HG03378 (cell line): Measurements from ENCODE around the gene NCBP2L.
"Not testable (repeated sequence)": the region's sequence is repeated elsewhere in the genome, so short reads cannot be mapped to it uniquely, and the experiment has no call there.

Experiments used
- ATAC-seq: cut with Tn5 transposase; IDR thresholded peaks from one replicate; pipeline ENCODE4 v1.9.1; 2021; ENCODE audit warnings: mild to moderate bottlenecking, moderate library complexity; ENCODE audit not compliant: unreplicated experiment

NCBP2L gene

DNA sequence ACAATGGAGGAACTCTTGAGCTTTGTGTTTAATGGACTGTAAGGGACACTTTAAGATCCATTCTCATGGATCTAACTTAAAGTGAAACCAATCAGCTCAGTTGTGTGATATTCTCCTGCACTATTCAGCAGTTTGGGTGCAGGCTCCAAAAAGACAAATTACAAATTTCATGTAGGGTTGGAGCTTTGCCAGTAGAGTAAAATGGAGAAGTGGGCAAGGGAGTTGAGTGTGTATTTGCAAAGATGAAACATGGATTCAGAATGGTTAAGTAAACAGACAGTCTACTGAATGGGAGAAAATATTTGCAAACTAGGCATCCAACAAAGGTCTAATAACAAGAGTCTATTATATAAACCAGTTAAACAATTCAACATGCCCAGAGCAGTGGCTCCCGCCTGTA, 26.9 kb downstream of the NCBP2L start:
- ATAC-seq: no peak

DNA sequence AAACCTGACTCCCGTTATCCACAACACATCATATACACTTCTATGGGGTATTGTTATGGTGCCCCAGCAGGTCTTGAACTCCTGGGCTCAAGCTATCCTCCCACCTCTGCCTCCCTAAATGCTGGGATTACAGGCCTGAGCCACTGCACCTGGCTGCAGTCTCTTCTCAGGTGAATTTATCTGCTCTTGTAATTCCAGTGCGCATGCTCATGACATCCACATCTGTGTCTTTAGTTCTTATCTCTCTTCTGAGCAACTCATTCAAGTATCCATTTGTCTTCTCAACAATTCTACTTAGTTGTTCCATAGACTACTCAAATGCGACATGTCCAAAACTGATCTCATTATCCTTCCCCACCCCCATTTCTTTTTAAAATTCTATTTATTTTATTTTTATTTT, 27.6 kb downstream of the NCBP2L start:
- no peak for ATAC-seq

DNA sequence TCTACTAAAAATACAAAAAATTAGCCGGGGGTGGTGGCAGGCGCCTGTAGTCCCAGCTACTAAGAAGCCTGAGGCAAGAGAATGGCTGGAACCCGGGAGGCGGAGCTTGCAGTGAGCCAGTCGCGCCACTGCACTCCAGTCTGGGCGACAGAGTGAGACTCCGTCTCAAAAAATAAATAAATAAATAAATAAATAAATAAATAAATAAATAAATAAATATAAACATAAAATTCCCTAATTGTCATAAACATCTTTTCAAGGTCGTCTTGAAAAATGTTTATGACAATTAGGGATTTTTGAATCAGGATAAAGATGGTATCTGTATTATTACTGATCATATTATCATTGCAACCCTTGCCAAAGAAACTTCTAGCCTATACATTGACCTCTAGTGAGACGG, 32.5 kb downstream of the NCBP2L start:
- ATAC-seq: not testable (repeated sequence)

DNA sequence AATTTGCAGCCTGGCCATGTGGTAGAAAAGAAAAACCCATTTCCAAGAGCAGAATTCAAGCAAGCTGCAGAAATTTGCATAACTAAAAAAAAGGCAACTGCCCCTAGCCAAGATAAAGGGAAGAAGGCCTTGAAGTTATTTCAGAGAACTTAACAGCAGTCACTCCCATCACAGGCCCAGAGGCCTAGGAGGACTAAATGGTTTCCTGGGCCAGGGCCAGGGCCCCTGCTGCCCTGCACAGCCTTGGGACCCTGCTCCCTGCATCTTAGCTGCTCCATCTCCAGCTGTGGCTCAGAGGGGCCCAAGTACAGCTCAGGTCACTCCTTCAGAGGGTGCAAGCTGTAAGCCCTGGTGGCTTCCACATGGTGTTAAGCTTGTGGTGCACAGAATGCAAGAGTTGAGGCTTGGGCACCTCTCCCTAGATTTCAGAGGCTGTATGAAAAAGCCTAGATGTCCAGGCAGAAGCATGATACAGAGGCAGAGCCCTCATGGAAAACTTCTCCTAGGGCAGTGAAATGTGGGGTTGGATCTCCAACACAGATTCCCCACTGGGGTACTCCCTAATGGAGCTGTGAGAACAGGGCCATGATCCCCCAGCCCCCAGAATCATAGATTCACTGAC, 41.5 kb downstream of the NCBP2L start:
- ATAC-seq: no peak

DNA sequence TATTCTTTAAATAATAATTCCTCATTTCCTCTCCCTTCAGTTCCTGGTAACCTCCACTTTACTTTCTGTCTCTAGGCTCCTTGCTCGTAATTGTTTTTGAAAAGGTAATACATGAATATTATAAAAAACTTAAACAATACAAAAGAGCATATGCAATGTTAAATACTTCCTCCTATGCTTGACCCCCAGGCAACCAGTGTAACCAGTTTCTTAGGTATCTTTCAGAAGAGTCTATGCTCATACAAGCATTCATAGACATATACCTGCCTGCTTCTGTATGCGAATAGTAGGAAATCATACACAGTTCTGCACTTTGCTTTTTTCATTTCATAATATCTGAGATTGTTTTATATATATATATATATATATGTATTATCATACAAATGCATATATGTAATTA, 45.5 kb downstream of the NCBP2L start:
- ATAC-seq: no peak

DNA sequence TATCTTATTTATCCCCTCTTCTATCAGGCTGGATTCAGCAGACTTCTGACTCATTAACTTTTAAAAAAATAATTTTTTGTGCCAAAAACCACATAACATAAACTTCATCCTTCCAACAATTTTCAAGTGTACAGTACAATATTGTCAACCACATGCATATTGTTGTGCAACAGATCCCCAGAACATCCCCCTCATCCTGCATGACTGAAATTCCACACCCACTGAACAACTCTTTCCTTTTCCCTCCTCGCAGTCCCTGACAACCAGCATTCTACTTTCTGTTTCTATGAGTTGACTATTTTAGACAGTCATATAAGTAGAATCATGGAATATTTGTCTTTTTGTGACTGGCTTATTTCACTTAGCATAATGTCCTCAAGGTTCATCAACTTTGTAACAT, 45.9 kb downstream of the NCBP2L start:
- no peak for ATAC-seq

DNA sequence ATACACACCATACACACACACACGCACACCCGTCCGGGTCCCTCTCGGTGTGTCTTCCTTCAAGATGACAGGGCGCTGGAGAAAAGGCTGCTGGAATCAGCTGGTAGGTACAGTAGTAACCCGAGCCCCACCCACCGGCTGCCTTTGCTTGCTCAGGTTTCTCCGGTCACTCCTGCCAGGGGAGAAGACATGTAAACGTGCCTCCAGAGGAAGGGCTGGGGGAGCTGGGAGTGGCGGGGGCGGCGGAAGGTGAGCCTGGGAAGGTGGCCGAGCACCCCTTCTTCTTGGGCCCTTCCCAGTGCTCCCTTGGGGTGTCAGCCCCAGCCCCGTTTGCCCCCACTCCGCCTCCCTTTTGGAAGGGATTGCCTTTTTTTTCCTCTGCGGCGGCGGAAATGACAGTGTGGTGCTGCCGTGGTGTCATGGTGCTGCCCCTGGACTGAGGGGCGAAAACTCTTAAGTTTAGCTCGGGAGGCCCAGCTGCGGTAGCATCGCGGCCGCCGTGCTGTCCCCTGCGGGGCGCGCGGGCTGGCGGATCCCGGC, 48.2 kb downstream of the NCBP2L start, which contains the start of gene MID2:
MID2 (plus strand) TSS at position 169 of the 540 bp plus-strand sequence. CDS start 561 bp downstream, outside the sequence.
- no peak for ATAC-seq

DNA sequence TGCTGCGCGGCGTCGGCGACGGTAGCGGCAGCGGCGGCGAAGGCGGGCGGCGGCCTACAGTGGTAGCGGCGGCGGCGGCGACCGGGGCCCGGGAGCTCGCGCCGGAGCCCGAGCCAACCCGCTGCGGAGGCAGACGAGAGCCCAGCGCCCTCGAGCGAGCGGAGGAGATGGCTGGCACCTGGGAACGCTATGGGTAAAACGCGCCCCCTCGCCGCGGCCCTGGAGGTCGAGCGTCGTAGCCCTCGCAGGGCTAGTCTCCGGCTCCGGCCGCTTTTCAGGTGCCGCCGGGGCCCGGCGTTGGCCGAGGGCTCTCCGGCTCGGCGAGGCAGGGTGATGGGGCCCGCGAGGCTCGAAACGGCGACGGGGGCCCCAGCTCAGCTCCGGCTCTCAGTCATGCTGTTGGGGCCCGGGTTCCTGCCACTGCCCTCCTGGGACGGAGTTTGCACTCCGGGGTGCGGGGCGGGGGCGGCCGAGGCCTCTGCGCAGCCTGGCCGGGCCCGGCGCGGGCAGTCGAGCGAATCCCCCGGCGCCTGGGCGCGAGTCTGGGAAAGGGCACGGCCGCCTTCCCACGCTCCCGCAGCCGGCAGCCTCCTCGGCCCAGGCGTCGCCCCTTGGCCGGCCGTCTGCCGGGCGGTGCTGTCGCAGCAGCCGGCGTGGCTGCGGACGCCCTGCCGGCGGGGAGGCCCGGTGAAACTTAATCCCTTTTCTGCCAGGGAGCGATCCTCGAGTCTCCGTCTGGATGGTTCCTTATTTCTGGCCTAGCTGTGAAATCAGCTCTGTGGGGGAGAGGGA, 48.9 kb downstream of the NCBP2L start:
- no peak for ATAC-seq

DNA sequence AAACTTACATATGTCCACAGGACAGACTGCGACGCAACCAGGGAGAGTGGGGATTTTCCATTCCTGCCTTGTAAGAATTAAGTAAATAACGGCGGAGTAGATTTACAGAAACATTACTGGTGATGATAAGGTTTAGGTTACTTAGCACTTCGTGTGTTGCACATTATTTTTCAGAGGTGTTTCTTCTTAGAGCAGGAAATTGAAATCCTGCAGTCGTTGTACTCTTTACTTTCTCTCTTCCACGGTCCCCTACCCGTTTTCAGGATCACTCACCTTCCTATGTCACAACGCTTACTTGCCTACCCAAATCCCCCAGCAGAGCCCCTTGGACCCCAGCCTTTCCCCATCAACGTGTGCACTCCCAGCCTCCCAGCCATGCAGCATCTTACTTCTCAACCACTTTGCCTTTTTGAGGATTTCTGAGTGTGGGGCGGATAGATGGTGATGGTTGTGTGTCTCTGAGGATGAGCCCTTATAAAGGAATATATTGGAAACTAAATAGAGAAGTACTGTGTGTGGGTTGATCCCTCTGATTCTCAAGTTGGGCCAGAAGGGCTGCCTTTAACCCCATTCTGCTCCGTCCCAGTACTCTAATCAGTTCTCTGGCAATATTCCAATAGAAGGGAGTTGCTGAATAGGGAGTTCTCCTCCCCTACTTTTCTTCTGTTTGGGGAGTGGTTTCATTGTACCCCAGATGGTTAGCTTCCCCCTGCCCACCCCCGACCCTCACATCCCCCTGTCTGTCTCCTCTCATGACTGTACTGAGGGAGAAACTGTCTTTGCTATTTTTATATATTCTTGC, 49.7 kb downstream of the NCBP2L start:
- ATAC-seq: no peak

DNA sequence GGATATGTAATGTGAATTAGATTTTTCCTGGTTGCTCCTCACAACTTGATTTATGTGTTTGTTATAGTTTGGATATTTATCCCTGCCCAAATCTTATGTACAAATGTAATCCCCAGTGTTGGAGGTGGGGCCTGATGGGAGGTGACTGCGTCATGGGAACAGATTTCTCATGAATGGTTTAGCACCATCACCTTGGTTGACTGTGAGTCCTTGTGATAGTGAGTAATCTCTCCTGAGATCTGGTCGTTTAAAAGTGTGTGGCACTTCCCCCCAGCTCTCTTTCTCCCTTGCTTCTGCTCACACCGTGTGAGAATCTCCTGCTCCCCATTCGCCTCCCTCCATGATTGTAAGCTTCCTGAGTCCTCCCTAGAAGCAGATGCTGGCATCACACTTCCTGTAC, 50.3 kb downstream of the NCBP2L start:
- no peak for ATAC-seq

DNA sequence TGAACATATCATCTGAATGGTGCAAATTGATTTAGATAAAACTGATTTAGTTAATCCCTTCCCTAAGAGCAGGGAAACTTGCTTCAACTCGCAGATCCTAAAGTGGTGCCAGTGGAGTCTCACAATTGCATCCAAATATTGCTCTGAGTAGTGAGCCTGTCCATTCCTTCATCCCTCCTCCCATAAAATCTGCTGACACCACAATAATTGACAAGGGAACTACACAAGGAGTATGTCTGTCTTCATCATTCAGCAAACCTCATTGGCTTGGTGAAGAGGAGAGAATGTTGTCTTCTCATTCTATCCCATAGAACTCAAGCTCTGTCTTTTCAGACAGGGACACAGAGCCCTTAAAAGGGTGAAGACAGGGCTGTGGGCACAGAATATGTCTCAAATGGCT, 52.3 kb downstream of the NCBP2L start:
- no peak for ATAC-seq

DNA sequence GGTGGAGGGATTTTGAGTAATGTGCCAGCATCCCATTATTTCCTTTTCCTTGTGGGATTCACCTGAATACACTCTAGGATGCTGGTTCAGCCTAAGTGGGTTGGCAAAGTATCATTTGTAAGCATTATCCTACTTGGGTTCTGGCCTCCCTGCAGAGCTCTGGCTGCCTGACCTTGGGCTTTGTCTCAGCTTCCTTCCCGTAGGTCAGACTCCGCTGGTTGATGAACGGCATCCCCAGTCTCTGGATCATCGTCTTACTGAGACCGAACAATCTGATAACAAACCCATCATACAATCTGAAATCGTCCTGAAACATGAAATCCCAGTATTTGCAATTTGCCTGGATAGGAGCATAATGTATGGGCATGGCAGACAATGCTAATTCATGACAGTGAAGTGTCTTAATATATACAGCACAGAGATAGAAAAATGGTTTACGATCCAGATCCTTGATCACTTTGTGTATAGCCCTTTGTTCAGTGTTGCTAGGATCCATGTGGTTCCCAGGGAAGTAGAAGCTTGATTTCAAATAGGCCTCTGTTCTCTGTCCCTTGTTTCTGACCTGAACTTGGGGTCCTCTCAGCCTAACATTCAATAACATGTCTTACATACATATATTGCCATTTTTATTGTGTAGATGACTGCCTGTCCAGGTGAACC, 53.7 kb downstream of the NCBP2L start:
- ATAC-seq: no peak

DNA sequence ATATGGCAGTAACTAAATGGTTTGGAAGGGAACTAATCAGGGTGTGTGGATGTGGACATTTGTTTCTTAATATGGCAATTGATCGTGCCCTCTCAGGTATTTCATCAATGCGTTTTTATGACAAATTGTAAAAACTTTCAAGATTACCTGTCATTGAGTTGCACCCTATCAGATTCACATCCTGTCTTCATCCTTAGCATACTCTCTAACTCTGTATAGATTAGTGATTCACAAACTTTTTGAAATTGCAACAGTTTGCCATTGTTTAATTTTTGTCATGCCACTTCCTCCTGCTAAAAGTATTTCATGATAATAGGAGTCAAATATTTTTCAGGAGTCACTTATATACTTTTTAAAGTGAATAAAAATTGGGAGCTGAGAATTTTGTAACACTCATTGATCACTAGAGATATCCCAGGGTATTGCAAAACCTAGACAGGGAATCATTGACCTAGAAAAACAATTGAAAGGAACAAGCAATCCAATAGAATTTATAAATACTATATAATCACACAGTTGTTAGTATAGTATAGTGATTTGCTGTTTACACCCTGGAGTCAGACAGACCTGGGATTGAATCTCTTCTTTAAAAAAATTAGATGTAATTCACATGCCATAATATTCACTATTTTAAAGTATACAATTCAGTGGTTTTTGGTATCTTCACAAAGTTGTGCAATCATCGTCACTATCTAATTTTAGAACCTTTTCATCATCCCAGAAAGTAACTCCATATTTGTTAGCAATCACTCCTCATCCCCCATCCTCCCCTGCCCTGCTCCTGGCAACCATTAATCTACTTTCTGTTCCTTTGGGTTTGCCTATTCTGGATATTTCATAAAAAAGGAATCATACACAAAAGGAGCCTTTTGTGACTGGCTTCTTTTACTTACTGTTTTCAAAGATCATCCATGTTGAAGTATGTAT, 57.0 kb downstream of the NCBP2L start:
- no peak for ATAC-seq

DNA sequence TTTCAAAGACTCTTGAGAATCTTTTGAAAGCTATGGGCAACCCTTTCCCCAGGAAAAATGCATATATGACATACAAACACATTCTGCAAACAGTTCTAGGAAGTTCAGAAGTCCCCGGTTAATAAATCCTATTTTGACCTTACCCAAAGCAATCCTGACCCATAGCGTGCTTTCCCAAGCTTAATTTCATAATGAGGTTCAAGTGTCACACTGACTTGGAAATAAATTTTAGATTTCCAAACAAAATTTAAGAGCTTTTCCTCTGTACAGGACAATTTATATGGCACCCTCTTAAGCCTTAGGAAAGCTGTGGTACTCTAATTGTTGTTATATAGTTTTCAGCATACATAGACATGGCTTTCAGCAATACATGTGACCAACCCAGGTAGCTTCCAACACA, 59.4 kb downstream of the NCBP2L start:
- no peak for ATAC-seq

DNA sequence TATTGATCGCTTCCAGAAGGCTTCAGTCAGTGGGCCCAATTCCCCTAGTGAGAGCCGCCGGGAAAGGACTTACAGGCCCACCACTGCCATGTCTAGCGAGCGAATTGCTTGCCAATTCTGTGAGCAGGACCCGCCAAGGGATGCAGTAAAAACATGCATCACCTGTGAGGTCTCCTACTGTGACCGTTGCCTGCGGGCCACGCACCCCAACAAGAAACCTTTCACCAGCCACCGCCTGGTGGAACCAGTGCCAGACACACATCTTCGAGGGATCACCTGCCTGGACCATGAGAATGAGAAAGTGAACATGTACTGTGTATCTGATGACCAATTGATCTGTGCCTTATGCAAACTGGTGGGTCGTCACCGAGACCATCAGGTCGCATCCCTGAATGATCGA, 63.4 kb downstream of the NCBP2L start:
- ATAC-seq: no peak

DNA sequence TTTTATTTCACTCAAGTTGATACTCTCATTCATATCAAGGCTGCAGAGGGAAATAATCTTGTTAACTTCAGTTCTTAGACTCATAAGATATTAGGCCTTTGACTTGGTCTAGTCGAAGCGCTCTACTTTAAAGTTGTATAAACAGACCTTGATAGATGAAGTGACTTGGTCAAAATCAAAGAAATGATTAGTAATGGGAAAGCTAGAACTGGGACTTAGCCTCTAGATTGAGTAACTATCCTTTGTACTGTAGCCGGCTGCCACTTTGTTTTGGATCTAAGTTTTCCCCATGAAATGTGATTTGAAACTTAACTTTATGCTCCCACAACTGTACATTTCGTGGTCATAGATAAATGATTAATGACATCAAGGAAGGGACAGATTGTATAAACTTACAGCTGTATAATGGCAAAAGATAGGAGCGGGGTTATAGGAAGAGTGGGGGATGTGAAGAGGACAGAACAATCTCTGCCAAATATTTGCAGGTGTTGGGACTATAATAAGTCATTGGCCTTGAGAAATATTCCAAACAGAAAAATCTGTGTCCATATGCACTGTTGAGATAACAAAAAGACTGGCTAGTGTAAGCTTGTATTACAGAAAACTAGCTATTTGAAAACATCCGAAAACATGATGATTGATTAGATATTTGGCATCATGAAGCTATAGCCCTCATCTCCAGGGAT, 65.3 kb downstream of the NCBP2L start:
- no peak for ATAC-seq
